Left ventricle myocardium superior (tissue), 1 donor: ENCODE data around the gene TBCA. TPM values are rescaled to one million over a fixed set of nuclear protein-coding genes. Genes with fewer than 3 reads are reported as not detected.

Experiments used
- ATAC-seq: fragments of 200-7000 bp; cut with Tn5 transposase; one replicate; pipeline ENCODE4 v1.9.1; 2020; ENCODE audit warnings: mild to moderate bottlenecking, moderate library complexity
- DNase-seq: peaks from one replicate; pipeline ENCODE4 v3.0.0-alpha.2; 2020
- intact Hi-C: fragments of 100-400 bp; cut with micrococcal nuclease; formaldehyde crosslinking; loops from one replicate; pipeline ENCODE4 v1.11.0; 2022
- total RNA-seq: library from RNA; stranded (reverse); fragmentation: NEBNext Ultra II Directional; extraction: Animal tissue kit (Norgen Biotek cat#: 25700); gene quantifications from one replicate; pipeline ENCODE4 v1.2.1, GENCODE V29; 2021
- donor health status: DM: no; HTN: yes; CAD: no; lungs with severe emphysema.

TBCA gene
- total RNA-seq, 1 donor from 2014 or later: 119 TPM

DNA sequence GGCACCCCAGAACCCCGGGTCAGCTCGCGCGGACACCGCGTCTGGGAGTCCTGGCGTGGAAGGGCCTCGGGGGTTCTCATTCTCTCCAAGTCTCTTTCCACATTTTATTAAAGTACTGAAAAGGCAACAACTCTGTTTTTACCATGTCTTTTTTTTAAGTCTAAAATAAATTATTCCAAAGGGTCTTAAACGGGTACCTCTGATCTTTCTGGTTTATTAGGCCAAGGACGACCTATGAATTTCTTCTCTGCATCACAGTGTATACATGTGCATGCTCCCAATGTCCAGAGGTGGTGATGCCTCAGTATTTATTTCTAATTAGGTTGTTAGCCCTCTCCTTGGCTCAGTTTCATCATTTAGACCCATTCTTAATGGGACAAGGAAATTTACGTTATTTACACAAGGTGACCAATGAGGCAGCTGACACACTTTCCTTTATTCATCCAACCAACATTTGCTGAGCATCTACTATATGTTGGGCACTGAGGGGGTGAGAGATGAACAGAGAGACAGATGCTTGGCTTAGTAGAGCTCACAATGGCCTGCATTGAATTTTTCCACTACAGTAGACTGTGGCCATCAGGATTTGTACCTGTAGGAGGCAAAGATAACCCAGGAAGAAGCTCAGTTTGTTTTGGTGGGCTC, 130.0 kb downstream of the TBCA start:
- DNase-seq (no peak), ATAC-seq (no peak)
- intact Hi-C loops: no loop called here

- ATAC-seq: peak; percentile 69
- DNase-seq: peak; percentile 61
Measured at GRCh38 chr5:77645158-77645994, 130.8 kb downstream of the TBCA start.

GRCh38 chr5:77644371-77645157, 131.6 kb downstream of the TBCA start:
- DNase-seq (no peak), ATAC-seq (no peak)
- intact Hi-C loops: no loop called here

More at GRCh38 chr5:77645158-77645994, 130.8 kb downstream of the TBCA start:
- intact Hi-C loops: no loop called here

DNA sequence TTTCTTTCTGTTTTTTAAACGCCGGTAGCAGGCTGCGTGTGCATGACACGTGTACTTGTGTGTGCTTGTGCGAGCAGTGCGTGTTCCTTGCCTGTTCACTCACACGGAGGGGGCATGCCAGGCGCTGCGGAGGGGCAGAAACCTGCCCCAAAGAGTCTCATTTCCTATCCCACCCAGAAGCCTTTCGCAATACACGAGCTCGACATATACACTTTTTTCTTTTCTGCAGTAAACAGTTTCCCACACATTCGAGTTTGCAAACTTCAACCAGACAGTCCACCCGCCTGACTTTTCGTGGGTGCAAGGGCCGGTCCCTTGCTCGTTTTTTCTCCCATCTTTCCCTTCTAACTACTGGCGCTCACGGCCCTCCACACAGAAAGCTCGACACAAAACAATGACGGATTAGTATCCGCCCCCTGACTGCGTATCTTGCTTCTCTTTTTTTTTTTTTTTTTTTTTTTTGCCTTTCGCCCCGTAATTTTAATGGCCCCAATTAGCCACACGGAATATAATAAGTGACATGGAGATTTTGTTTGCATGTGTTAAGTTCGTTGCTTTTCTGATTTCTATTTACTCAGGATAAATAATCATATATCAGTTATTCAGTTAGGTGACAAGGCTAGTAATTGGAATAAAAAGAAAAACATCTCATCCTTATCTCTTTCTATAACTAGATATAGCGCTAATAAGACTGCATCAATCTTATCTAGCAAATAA, 132.3 kb downstream of the TBCA start:
- no peak for DNase-seq
- ATAC-seq: no peak
- intact Hi-C loops: no loop called here

DNA sequence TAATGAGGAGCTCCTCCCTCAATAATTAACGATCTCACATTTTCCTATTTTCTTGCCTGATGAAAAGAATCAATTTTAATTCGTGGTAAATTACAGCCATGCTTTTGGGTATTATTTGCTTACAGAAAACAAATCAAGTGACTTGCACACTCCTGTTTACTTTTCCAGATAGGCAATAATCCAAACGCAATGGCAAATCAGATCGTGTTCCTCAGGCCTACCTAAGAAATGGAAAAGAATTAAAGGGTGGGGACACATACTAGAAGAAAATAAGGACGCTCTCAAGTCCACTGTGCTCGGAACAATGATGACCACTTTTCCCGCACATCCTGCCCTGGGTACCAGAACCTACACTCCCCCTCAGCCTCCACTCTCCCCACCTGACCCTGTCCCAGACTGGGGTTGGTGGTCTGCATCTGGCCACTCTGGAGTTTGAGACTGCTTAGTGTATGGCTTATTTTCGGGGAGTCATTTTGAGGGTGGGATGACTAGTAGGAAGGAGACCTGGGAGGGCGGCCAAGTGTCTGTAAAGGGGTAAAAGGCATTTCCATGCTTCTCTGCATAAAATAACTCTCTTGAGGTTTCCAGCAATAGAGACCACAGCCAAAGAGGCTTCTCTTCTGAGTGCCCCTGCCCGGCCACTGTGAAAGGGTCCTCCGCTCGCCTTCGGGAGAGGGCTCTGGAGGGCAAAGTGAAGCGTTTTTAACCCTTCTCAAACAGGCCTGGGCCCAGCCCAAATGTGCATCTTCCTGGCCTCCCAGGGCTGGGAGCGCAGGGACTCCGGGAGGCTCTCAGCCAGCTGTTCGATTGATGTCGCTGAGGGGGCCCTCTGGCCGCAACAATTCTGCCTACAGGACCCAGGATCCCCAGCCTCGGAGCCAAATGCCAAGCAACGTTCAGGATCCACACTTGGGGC, 133.1 kb downstream of the TBCA start:
- ATAC-seq (no peak), DNase-seq (no peak)
- intact Hi-C loops: no loop called here

DNA sequence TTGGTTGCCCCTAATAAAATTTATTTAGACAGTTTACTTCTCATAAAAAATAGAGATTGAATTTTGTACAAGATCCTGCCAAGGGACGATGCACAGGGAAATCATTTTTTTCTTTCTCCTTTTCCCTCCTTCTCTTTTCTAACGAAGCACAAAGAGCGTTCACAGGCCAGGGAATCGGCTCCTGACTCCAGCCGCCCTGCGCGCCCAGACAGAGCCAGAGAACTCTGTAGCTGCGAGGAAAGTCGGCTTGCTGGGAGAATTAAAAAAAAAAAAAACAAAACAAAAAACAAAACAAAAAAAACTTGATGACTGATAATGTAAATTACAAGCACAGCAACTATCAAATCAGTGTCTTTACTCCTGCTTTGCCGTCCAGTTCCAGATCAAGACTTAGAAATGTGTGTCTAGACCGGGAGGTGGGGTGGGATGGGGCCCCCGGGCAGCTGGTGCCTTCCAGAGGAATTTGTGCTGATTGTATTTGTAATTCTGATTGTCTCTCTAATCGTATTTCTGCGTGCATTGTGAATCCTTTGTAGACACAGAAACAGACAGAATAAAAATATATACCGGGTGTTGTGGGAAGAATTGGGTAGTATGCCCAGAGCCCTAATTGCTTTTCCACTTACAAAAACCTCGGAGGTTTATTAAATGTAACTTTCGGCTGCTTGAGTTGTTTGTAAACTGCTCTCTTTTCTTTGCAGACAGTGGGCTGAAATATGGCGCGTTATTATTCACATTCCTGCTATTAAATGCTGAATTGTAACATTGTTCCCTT, 134.0 kb downstream of the TBCA start:
- DNase-seq: no peak
- ATAC-seq: no peak
- intact Hi-C loops: no loop called here

DNA sequence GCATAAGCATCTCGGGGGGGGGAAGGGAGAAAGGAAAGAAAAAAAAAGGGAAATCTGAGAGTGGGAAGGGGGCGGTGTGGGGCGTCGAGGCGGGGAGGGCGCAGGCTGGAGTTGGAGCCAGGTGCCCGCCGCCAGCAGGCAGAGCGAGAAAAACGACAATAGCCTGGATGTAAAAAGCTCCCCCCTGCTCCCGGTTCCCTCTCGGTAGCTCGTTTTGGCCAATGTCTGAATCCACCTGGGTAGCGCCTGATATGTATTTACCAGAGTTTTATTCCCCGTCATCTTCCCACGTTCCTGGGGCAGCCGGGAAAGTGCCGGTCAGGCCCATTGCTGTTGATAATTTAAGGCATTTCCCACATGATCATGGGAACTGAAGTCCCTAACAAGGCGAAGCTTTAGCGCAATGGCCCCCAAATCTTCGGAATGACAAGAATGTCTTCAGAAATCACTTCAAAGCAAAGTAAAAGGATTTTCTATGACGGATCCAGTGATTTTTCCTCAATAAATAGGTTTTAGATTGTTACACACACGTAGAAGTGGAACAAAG, 134.7 kb downstream of the TBCA start:
- intact Hi-C loops: no loop called here
- DNase-seq: no peak

More for the DNA sequence above, 134.7 kb downstream of the TBCA start:
- no peak for ATAC-seq

Other genes starting within 250 kb of the TBCA start
- not detected for gene OTP, start 137.6 kb downstream of the TBCA start, total RNA-seq